OCI-LY1 (cell line): ENCODE data around the gene RMDN3.

Experiments
- EZH2 ChIP-seq: fragments of 200-600 bp; sonication (generic), shearing (Covaris generic); IDR thresholded peaks from 2 replicates; pipeline ENCODE4 v1.8.0; 2017; ENCODE audit warnings: borderline replicate concordance, mixed run types, mild to moderate bottlenecking, antibody characterized with exemption, low read length, moderate library complexity, mixed read lengths
- TF ChIP-seq, protein P1 (sequence below): fragments of 200-600 bp; sonication (generic), shearing (Covaris generic); IDR thresholded peaks from 2 replicates; pipeline ENCODE4 v1.5.1; 2017; ENCODE audit warnings: mild to moderate bottlenecking, antibody characterized with exemption, low read length, moderate library complexity, mixed read lengths

DNA sequence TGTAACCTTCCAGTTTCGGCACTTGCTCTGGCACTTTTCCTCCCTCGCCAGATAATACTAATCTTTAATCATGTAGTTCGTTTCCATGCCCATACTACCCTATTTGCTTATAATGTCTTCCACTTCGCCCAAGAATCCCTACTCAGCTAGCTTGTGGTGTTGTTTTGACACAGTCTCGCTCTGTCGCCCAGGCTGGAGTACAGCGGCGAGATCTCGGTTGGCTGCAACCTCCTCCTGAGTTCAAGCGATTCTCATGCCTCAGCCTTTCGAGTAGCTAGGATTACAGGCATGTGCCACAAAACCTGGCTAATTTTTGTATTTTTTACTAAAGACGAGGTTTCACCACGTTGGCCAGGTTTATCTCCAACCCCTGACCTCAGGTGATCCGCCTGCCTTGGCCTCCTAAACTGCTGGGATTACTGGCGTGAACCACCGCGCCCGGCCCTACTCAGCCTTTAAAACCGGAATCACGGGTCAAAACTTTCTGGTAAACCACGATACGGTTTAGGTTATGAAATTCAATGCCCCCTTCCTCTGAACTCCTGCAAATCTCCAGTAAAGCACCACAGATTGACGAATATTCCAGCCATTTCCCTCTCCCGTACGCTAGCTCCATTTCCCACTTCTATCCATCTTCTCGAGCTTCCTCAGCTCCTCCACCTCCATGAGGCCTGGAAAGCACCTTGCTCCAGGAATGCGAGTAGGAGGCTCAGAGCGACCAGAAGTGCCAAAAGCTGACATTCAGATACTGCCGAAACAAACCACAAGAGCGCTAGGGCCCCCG, 61.0 kb downstream of the RMDN3 start:
- TF ChIP-seq EZH2 = no peak
- TF ChIP-seq, protein P1, sequence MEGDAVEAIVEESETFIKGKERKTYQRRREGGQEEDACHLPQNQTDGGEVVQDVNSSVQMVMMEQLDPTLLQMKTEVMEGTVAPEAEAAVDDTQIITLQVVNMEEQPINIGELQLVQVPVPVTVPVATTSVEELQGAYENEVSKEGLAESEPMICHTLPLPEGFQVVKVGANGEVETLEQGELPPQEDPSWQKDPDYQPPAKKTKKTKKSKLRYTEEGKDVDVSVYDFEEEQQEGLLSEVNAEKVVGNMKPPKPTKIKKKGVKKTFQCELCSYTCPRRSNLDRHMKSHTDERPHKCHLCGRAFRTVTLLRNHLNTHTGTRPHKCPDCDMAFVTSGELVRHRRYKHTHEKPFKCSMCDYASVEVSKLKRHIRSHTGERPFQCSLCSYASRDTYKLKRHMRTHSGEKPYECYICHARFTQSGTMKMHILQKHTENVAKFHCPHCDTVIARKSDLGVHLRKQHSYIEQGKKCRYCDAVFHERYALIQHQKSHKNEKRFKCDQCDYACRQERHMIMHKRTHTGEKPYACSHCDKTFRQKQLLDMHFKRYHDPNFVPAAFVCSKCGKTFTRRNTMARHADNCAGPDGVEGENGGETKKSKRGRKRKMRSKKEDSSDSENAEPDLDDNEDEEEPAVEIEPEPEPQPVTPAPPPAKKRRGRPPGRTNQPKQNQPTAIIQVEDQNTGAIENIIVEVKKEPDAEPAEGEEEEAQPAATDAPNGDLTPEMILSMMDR = no peak
